ENCODE results near the gene BSG.

DNA sequence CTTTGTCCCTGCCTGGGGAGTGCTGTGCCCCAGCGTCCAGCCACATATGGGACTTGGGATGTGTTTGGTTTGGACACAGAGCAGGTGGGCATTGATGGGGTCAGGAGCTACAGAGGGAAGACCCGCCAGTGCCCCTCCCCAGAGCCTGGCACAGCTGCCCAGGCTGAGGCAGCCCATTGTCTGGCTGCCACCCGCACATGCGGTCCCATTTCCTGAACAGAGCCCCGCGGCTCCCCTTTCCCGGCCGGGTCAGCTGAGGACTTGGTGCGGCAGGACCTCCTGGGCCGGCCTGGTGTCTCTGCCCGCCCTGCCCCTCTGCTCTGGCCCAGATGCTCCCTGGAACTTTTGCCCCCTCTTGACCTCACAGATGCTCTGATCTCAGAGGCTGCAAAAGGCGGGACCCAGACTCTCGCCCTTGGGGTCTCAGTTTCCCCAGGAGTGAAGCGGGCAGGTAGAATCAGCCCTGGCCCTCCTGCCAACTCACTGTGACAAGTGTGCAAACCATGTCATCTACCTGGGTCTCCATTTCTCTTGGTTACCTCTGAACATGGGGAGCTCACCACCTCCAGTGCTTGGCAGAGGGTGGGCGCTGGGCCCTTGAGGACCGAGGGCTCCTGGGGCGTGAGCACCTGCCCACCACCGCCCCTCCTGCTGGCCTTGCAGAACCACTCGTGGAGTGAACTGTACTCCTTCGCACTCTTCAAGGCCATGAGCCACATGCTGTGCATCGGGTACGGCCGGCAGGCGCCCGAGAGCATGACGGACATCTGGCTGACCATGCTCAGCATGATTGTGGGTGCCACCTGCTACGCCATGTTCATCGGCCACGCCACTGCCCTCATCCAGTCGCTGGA is 35.1 kb downstream of the BSG start:
- TF ChIP-seq, protein P1, sequence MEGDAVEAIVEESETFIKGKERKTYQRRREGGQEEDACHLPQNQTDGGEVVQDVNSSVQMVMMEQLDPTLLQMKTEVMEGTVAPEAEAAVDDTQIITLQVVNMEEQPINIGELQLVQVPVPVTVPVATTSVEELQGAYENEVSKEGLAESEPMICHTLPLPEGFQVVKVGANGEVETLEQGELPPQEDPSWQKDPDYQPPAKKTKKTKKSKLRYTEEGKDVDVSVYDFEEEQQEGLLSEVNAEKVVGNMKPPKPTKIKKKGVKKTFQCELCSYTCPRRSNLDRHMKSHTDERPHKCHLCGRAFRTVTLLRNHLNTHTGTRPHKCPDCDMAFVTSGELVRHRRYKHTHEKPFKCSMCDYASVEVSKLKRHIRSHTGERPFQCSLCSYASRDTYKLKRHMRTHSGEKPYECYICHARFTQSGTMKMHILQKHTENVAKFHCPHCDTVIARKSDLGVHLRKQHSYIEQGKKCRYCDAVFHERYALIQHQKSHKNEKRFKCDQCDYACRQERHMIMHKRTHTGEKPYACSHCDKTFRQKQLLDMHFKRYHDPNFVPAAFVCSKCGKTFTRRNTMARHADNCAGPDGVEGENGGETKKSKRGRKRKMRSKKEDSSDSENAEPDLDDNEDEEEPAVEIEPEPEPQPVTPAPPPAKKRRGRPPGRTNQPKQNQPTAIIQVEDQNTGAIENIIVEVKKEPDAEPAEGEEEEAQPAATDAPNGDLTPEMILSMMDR (tag by site-specific recombination; IDR thresholded peaks at IDR 0.05) = no peak
- no peak for TF ChIP-seq ZNF549 (tag by site-specific recombination; IDR thresholded peaks at IDR 0.05)
- TF ChIP-seq ZNF660 (tag by site-specific recombination; IDR thresholded peaks at IDR 0.05) = no peak
- TF ChIP-seq, protein P2, sequence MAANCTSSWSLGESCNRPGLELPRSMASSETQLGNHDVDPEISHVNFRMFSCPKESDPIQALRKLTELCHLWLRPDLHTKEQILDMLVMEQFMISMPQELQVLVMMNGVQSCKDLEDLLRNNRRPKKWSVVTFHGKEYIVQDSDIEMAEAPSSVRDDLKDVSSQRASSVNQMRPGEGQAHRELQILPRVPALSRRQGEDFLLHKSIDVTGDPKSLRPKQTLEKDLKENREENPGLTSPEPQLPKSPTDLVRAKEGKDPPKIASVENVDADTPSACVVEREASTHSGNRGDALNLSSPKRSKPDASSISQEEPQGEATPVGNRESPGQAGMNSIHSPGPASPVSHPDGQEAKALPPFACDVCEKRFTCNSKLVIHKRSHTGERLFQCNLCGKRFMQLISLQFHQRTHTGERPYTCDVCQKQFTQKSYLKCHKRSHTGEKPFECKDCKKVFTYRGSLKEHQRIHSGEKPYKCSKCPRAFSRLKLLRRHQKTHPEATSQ (tag by site-specific recombination; IDR thresholded peaks at IDR 0.05) = no peak
- no peak for TF ChIP-seq GLI4 (tag by site-specific recombination; IDR thresholded peaks at IDR 0.05)
- TF ChIP-seq, protein P3, sequence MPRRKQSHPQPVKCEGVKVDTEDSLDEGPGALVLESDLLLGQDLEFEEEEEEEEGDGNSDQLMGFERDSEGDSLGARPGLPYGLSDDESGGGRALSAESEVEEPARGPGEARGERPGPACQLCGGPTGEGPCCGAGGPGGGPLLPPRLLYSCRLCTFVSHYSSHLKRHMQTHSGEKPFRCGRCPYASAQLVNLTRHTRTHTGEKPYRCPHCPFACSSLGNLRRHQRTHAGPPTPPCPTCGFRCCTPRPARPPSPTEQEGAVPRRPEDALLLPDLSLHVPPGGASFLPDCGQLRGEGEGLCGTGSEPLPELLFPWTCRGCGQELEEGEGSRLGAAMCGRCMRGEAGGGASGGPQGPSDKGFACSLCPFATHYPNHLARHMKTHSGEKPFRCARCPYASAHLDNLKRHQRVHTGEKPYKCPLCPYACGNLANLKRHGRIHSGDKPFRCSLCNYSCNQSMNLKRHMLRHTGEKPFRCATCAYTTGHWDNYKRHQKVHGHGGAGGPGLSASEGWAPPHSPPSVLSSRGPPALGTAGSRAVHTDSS (tag by site-specific recombination; IDR thresholded peaks at IDR 0.05) = no peak
